ENCODE data around the gene RBM6. TPM values are rescaled to one million over a fixed set of nuclear protein-coding genes. Genes with fewer than 3 reads are reported as not detected.

The RBM6 gene
- total and polyA plus RNA-seq, 7 experiments from 2014 or later, result 29.6 to 208 (median 149) TPM

GRCh38 chr3:50123394-50124051 is 183.6 kb downstream of the RBM6 start:
- no peak overlapping the region for H3K4me3 ChIP-seq (ENCODE audit: low read length)
- ChIA-PET CTCF (no interaction called here), POLR2A (no interaction called here)
- no peaks in the 10 kb centered on the region for H3K9me3 ChIP-seq (ENCODE audit: control insufficient read depth in 2 of 3, low read length in 3 of 3)
- H3K27me3 Mint-ChIP-seq, result no peaks in the 10 kb centered on the region
- H3K36me3 ChIP-seq (ENCODE audit: control insufficient read depth in 2 of 3, insufficient read depth in 3 of 3, low read length in 3 of 3), result peaks cover 0 to 25% (median 2%) of the 10 kb centered on the region in 3 experiments
- H3K4me1 Mint-ChIP-seq, result peaks cover 0 to 9% (median 0%) of the 10 kb centered on the region in 7 donors
- H3K9me3 Mint-ChIP-seq, result no peaks in the 10 kb centered on the region
- peak overlapping the region in 2 of 9 donors; percentile 44 to 64 for H3K27ac Mint-ChIP-seq
- no peak for ATAC-seq
- no peaks in the 10 kb centered on the region for H3K27me3 ChIP-seq (ENCODE audit: control insufficient read depth in 2 of 2, insufficient read depth in 2 of 2, low read length in 2 of 2)
- no peak for DNase-seq
- H3K27ac ChIP-seq (ENCODE audit: low read depth, low read length), result no peak overlapping the region
- intact Hi-C loops (cut with micrococcal nuclease), result no loop called here
- H3K36me3 Mint-ChIP-seq, result peaks cover 0 to 4% (median under 1%) of the 10 kb centered on the region in 5 donors
- no peaks in the 10 kb centered on the region for H3K4me1 ChIP-seq (ENCODE audit: control insufficient read depth in 2 of 2, insufficient read depth in 2 of 2, low read length in 2 of 2)
- no peak overlapping the region for H3K4me3 Mint-ChIP-seq

GRCh38 chr3:50124052-50124799 is 184.3 kb downstream of the RBM6 start:
- Mint-ChIP-seq H3K9me3 (no peaks in the 10 kb centered on the region), H3K27ac (no peak overlapping the region), H3K4me3 (no peak overlapping the region), H3K27me3 (no peaks in the 10 kb centered on the region), H3K36me3 (no peaks in the 10 kb centered on the region), H3K4me1 (peaks cover 0 to 9% (median 0%) of the 10 kb centered on the region in 7 donors)
- no peak overlapping the region for H3K4me3 ChIP-seq (ENCODE audit: low read length)
- H3K36me3 ChIP-seq (ENCODE audit: control insufficient read depth in 2 of 3, insufficient read depth in 3 of 3, low read length in 3 of 3), result peaks cover 0 to 18% (median 0%) of the 10 kb centered on the region in 3 experiments
- no peak for ATAC-seq
- ChIA-PET POLR2A (no interaction called here), CTCF (no interaction called here)
- intact Hi-C loops (cut with micrococcal nuclease), result no loop called here
- no peaks in the 10 kb centered on the region for H3K27me3 ChIP-seq (ENCODE audit: control insufficient read depth in 2 of 2, insufficient read depth in 2 of 2, low read length in 2 of 2)
- DNase-seq, result no peak
- H3K9me3 ChIP-seq (ENCODE audit: control insufficient read depth in 2 of 3, low read length in 3 of 3), result no peaks in the 10 kb centered on the region
- no peak overlapping the region for H3K27ac ChIP-seq (ENCODE audit: low read depth, low read length)
- no peaks in the 10 kb centered on the region for H3K4me1 ChIP-seq (ENCODE audit: control insufficient read depth in 2 of 2, insufficient read depth in 2 of 2, low read length in 2 of 2)

- no peak overlapping the region for H3K4me3 ChIP-seq (ENCODE audit: low read length)
- ChIA-PET CTCF (no interaction called here), POLR2A (no interaction called here)
- Mint-ChIP-seq H3K27ac (peak overlapping the region in 1 of 9 donors; percentile 32), H3K27me3 (no peaks in the 10 kb centered on the region), H3K4me1 (peaks cover 0 to 9% (median 0%) of the 10 kb centered on the region in 7 donors), H3K4me3 (no peak overlapping the region), H3K36me3 (no peaks in the 10 kb centered on the region), H3K9me3 (no peaks in the 10 kb centered on the region)
- DNase-seq (no peak), ATAC-seq (no peak)
- no peaks in the 10 kb centered on the region for H3K27me3 ChIP-seq (ENCODE audit: control insufficient read depth in 2 of 2, insufficient read depth in 2 of 2, low read length in 2 of 2)
- intact Hi-C loops (cut with micrococcal nuclease), result no loop called here
- no peak overlapping the region for H3K27ac ChIP-seq (ENCODE audit: low read depth, low read length)
- no peaks in the 10 kb centered on the region for H3K4me1 ChIP-seq (ENCODE audit: control insufficient read depth in 2 of 2, insufficient read depth in 2 of 2, low read length in 2 of 2)
- H3K9me3 ChIP-seq (ENCODE audit: control insufficient read depth in 2 of 3, low read length in 3 of 3), result no peaks in the 10 kb centered on the region
- peaks cover 0 to 14% (median 0%) of the 10 kb centered on the region in 3 experiments for H3K36me3 ChIP-seq (ENCODE audit: control insufficient read depth in 2 of 3, insufficient read depth in 3 of 3, low read length in 3 of 3)
Measured at GRCh38 chr3:50124800-50125178, 184.8 kb downstream of the RBM6 start.

- Mint-ChIP-seq H3K36me3 (no peaks in the 10 kb centered on the region), H3K4me1 (peaks cover 0 to 9% (median 0%) of the 10 kb centered on the region in 7 donors), H3K27ac (peak overlapping the region in 1 of 9 donors; percentile 42), H3K9me3 (no peaks in the 10 kb centered on the region), H3K4me3 (no peak overlapping the region), H3K27me3 (no peaks in the 10 kb centered on the region)
- Histone ChIP-seq H3K9me3 (ENCODE audit: control insufficient read depth in 2 of 3, low read length in 3 of 3) (no peaks in the 10 kb centered on the region), H3K27ac (ENCODE audit: low read depth, low read length) (no peak overlapping the region), H3K27me3 (ENCODE audit: control insufficient read depth in 2 of 2, insufficient read depth in 2 of 2, low read length in 2 of 2) (no peaks in the 10 kb centered on the region), H3K4me3 (ENCODE audit: low read length) (no peak overlapping the region), H3K4me1 (ENCODE audit: control insufficient read depth in 2 of 2, insufficient read depth in 2 of 2, low read length in 2 of 2) (no peaks in the 10 kb centered on the region), H3K36me3 (ENCODE audit: control insufficient read depth in 2 of 3, insufficient read depth in 3 of 3, low read length in 3 of 3) (peaks cover 0 to 5% (median 0%) of the 10 kb centered on the region in 3 experiments)
- CTCF ChIA-PET, result no interaction called here
- DNase-seq (no peak), ATAC-seq (no peak)
- POLR2A ChIA-PET, result no interaction called here
- intact Hi-C loops (cut with micrococcal nuclease), result no loop called here
Measured at GRCh38 chr3:50125541-50126286, 185.8 kb downstream of the RBM6 start.

- POLR2A ChIA-PET, result no interaction called here
- Mint-ChIP-seq H3K36me3 (no peaks in the 10 kb centered on the region), H3K27ac (peak overlapping the region in 1 of 9 donors; percentile 42), H3K4me1 (peaks cover 0 to 9% (median 0%) of the 10 kb centered on the region in 7 donors), H3K27me3 (no peaks in the 10 kb centered on the region), H3K9me3 (no peaks in the 10 kb centered on the region), H3K4me3 (no peak overlapping the region)
- Histone ChIP-seq H3K27me3 (ENCODE audit: control insufficient read depth in 2 of 2, insufficient read depth in 2 of 2, low read length in 2 of 2) (no peaks in the 10 kb centered on the region), H3K4me1 (ENCODE audit: control insufficient read depth in 2 of 2, insufficient read depth in 2 of 2, low read length in 2 of 2) (no peaks in the 10 kb centered on the region), H3K4me3 (ENCODE audit: low read length) (no peak overlapping the region), H3K27ac (ENCODE audit: low read depth, low read length) (no peak overlapping the region), H3K36me3 (ENCODE audit: control insufficient read depth in 2 of 3, insufficient read depth in 3 of 3, low read length in 3 of 3) (no peaks in the 10 kb centered on the region), H3K9me3 (ENCODE audit: control insufficient read depth in 2 of 3, low read length in 3 of 3) (no peaks in the 10 kb centered on the region)
- CTCF ChIA-PET, result no interaction called here
- no peak for ATAC-seq
- intact Hi-C loops (cut with micrococcal nuclease), result no loop called here
- no peak for DNase-seq
Measured at GRCh38 chr3:50126287-50127211, 186.6 kb downstream of the RBM6 start.
